GM21515 (cell line): ENCODE measurements around the gene GPR12.

Experiments used
- ATAC-seq: cut with Tn5 transposase; IDR thresholded peaks from one replicate; pipeline ENCODE4 v1.9.1; 2021; ENCODE audit not compliant: unreplicated experiment

GPR12 gene

DNA sequence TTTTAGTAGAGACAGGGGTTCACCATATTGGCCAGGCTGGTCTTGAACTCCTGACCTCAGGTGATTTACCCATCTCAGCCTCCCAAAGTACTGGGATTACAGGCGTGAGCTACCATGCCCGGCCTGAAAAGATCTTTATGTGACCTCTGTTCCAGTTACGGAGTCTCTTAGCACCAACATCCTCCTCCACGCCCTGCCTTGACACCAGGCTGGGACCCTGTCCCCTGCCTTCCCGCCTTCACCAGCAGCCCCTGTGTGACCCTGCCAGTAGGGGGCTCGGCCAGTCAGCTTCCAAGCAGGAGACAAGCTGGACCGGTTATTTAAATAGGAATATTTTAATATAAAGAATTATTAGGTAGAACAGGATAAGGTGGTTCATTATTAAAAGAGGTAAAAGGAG lies 54.2 kb downstream of the GPR12 start:
- ATAC-seq = no peak

GRCh38 chr13:26705536-26705935 lies 55.0 kb downstream of the GPR12 start:
- no peak for ATAC-seq
